IMR-90 (cell line): Measurements from ENCODE around the gene MRPL19. TPM values are rescaled to one million over a fixed set of nuclear protein-coding genes. Genes with fewer than 3 reads are reported as not detected.
A peak's percentile ranks its signal among the peaks of the same experiment; 100 is the strongest.

Source experiments
- ATAC-seq: fragments of 200-7000 bp; cut with Tn5 transposase; 2 replicates; pipeline ENCODE4 v1.9.1; 2020; ENCODE audit warnings: low read depth, mild to moderate bottlenecking, moderate library complexity
- BruUV-seq: library from RNA; stranded (reverse); fragments of 400-500 nt; replicated peaks from 2 replicates; lab custom pipeline; 2021; lab: Mats Ljungman, UMichigan
- CTCF ChIA-PET: fragments of 300-600 bp; formaldehyde crosslinking; extraction: SDS; loops from one replicate; lab custom pipeline; 2021; ENCODE audit warnings: antibody characterized with exemption; lab: Yijun Ruan, JAX
- POLR2A ChIA-PET: fragments of 300-600 bp; sonication (Branson Sonifier 250); formaldehyde crosslinking; loops from one replicate; lab custom pipeline; 2022; ENCODE audit warnings: antibody characterized with exemption; ENCODE audit not compliant: unreplicated experiment; lab: Charles Lee
- DNase-seq: peaks from one replicate; pipeline ENCODE4 v3.0.0; 2013
- H2AFZ ChIP-seq: replicated peaks from 2 replicates; pipeline ENCODE3; 2013; ENCODE audit warnings: low read length, mild to moderate bottlenecking; ENCODE audit not compliant: poor library complexity
- H2AK5ac ChIP-seq: 2 replicates; pipeline ENCODE4 v1.6.1; 2013; ENCODE audit warnings: low read depth, low read length, inconsistent platforms
- H2AK9ac ChIP-seq: replicated peaks from 2 replicates; pipeline ENCODE3; 2013; ENCODE audit warnings: mild to moderate bottlenecking, low read depth, low read length, moderate library complexity; ENCODE audit not compliant: poor library complexity
- H2BK120ac ChIP-seq: 2 replicates; pipeline ENCODE4 v1.6.1; 2013; ENCODE audit warnings: low read depth, low read length, inconsistent platforms
- H2BK15ac ChIP-seq: 3 replicates; pipeline ENCODE4 v1.6.1; 2013; ENCODE audit warnings: low read depth, low read length, inconsistent platforms
- H2BK20ac ChIP-seq: 2 replicates; pipeline ENCODE4 v1.6.1; 2013; ENCODE audit warnings: low read depth, mild to moderate bottlenecking, inconsistent platforms, low read length, moderate library complexity
- H2BK5ac ChIP-seq: 2 replicates; pipeline ENCODE4 v1.6.1; 2013; ENCODE audit warnings: mild to moderate bottlenecking, low read depth, low read length, inconsistent platforms; ENCODE audit not compliant: poor library complexity, severe bottlenecking
- H3K14ac ChIP-seq: replicated peaks from 2 replicates; pipeline ENCODE4 v1.6.1; 2013; ENCODE audit warnings: low read depth, low read length, inconsistent platforms
- H3K18ac ChIP-seq: 2 replicates; pipeline ENCODE4 v1.6.1; 2013; ENCODE audit warnings: low read depth, low read length, control low read depth
- H3K23ac ChIP-seq: 2 replicates; pipeline ENCODE4 v1.6.1; 2013; ENCODE audit warnings: low read depth, low read length, inconsistent platforms
- H3K27ac ChIP-seq: 2 replicates; pipeline ENCODE4 v1.5.1; 2013; ENCODE audit warnings: mild to moderate bottlenecking, control low read depth, low read length; ENCODE audit not compliant: insufficient read depth
- H3K27me3 ChIP-seq: 2 replicates; pipeline ENCODE4 v1.6.1; 2013; ENCODE audit warnings: low read length; ENCODE audit not compliant: control insufficient read depth, insufficient read depth
- H3K36me3 ChIP-seq: 2 replicates; pipeline ENCODE4 v1.6.1; 2013; ENCODE audit warnings: low read length, mixed read lengths; ENCODE audit not compliant: control insufficient read depth, insufficient read depth
- H3K4ac ChIP-seq: 2 replicates; pipeline ENCODE4 v1.6.1; 2013; ENCODE audit warnings: low read depth, low read length, inconsistent platforms
- H3K4me1 ChIP-seq: 2 replicates; pipeline ENCODE4 v1.6.1; 2013; ENCODE audit warnings: low read length, mixed read lengths; ENCODE audit not compliant: control insufficient read depth, insufficient read depth
- H3K4me2 ChIP-seq: 2 replicates; pipeline ENCODE4 v1.6.1; 2013; ENCODE audit warnings: low read depth, mild to moderate bottlenecking, control low read depth, low read length, moderate library complexity
- H3K4me3 ChIP-seq: 2 replicates; pipeline ENCODE4 v1.5.1; 2013; ENCODE audit warnings: low read depth, mild to moderate bottlenecking, control low read depth, low read length, moderate library complexity; ENCODE audit not compliant: insufficient read depth
- H3K56ac ChIP-seq: 2 replicates; pipeline ENCODE4 v1.6.1; 2013; ENCODE audit warnings: low read length, inconsistent platforms; ENCODE audit not compliant: insufficient read depth; ENCODE audit errors: extremely low read depth
- H3K79me1 ChIP-seq, 2 experiments: 2 replicates each; pipeline ENCODE4 v1.6.1; 2013; ENCODE audit warnings: low read length in 2 of 2, inconsistent platforms in 1 of 2, low read depth in 1 of 2
- H3K9ac ChIP-seq: 2 replicates; pipeline ENCODE4 v1.6.1; 2013; ENCODE audit warnings: low read depth, low read length, control low read depth
- H3K9me1 ChIP-seq: 2 replicates; pipeline ENCODE4 v1.6.1; 2013; ENCODE audit warnings: low read length, inconsistent platforms; ENCODE audit not compliant: insufficient read depth
- H3K9me3 ChIP-seq: 2 replicates; pipeline ENCODE4 v1.6.1; 2013; ENCODE audit warnings: low read length; ENCODE audit not compliant: control insufficient read depth, insufficient read depth
- H4K20me1 ChIP-seq: 2 replicates; pipeline ENCODE4 v1.6.1; 2013; ENCODE audit warnings: low read length, inconsistent platforms; ENCODE audit not compliant: insufficient read depth
- H4K5ac ChIP-seq: 2 replicates; pipeline ENCODE4 v1.6.1; 2013; ENCODE audit warnings: mild to moderate bottlenecking, low read depth, low read length, control low read depth
- H4K8ac ChIP-seq, 2 experiments: 2 replicates each; pipeline ENCODE4 v1.6.1; 2013; ENCODE audit warnings: low read depth in 2 of 2, low read length in 2 of 2, control low read depth in 1 of 2, inconsistent platforms in 1 of 2
- H4K91ac ChIP-seq: 2 replicates; pipeline ENCODE4 v1.6.1; 2013; ENCODE audit warnings: low read depth, low read length, inconsistent platforms; ENCODE audit not compliant: insufficient read depth
- CEBPB ChIP-seq: IDR thresholded peaks from 2 replicates; pipeline ENCODE4 v1.6.1; 2012; ENCODE audit warnings: low read depth, low read length, improper control_type of control experiment
- USF2 ChIP-seq: fragments of 150-350 bp; IDR thresholded peaks from 2 replicates; pipeline ENCODE4 v1.6.1; 2017; ENCODE audit warnings: mild to moderate bottlenecking, antibody characterized with exemption, low read length, low read depth
- WGBS, 2 experiments: methylation state at CpG; one replicate each; pipeline versions ENCODE4 v1.1.5 to v1.1.7; 2013; ENCODE audit warnings: missing lambda C conversion rate in 2 of 2; ENCODE audit not compliant: insufficient read length in 1 of 2; ENCODE audit errors: extremely low coverage in 2 of 2; 5-methylcytosine and 5-hydroxymethylcytosine counted together
- dilution Hi-C: fragments of 300-500 bp; cut with HindIII; formaldehyde crosslinking; loops from one replicate; pipeline ENCODE4 v1.14.3; 2018; ENCODE audit warnings: low sequenced_read_pairs; ENCODE audit not compliant: unreplicated experiment
- in situ Hi-C: fragments of 300-500 bp; cut with MboI; formaldehyde crosslinking; loops from 3 replicates; pipeline ENCODE4 v1.14.3; 2019; ENCODE audit warnings: low sequenced_read_pairs, inconsistent platforms, mixed read lengths
- intact Hi-C: fragments of 100-400 bp; cut with micrococcal nuclease; formaldehyde crosslinking; loops from 2 replicates; pipeline ENCODE4 v1.10.0; 2022
- polyA plus RNA-seq, 3 experiments: library from polyadenylated mRNA; depleted of rRNA; stranded (reverse); fragments of >200 nt; gene quantifications; 2 replicates each; pipeline ENCODE4 v1.2.3, GENCODE V29; 2012; ENCODE audit warnings: low replicate concordance in 1 of 3
- total RNA-seq: library from RNA; depleted of rRNA; stranded (reverse); fragments of >200 nt; gene quantifications from 2 replicates; pipeline ENCODE4 v1.2.3, GENCODE V29; 2012

Gene MRPL19
- total and polyA plus RNA-seq, 2 of the 4 experiments (the other 2 are of a cell fraction) = 24.8 to 28.5 TPM

- Histone ChIP-seq H3K27me3 (no peaks in the 10 kb centered on the region), H2BK15ac (peak overlapping the region; percentile 24; the same call in 2 of the 3 replicates), H3K9me1 (peaks cover 29% of the 10 kb centered on the region), H4K20me1 (no peaks in the 10 kb centered on the region), H3K36me3 (no peaks in the 10 kb centered on the region), H3K27ac (no peak overlapping the region), H4K5ac (0 out of 2 replicates have a peak overlapping the region, but pooled peaks have one; percentile 33), H3K79me1 (peaks cover 0 to 24% of the 10 kb centered on the region in 2 experiments; a peak in 2 of 4 replicates), H3K14ac (no peak overlapping the region), H4K91ac (no peak overlapping the region), H3K4me3 (no peak overlapping the region), H3K56ac (no peak overlapping the region), H2AFZ (no peak overlapping the region), H2BK20ac (0 out of 2 replicates have a peak overlapping the region, but pooled peaks have one; percentile 43), H3K23ac (no peak overlapping the region), H2AK5ac (peak overlapping the region; percentile 55; the same call in 1 of the 2 replicates), H2AK9ac (peak overlapping the region; percentile 58), H2BK120ac (peak overlapping the region; percentile 44; the same call in 1 of the 2 replicates), H3K4ac (0 out of 2 replicates have a peak overlapping the region, but pooled peaks have one; percentile 33), H2BK5ac (peak overlapping the region; percentile 75), H3K9me3 (no peaks in the 10 kb centered on the region), H4K8ac (peak overlapping the region in 1 of 2 experiments; percentile 48; a peak in 1 of 4 replicates), H3K4me2 (no peak overlapping the region), H3K18ac (no peak overlapping the region), H3K9ac (no peak overlapping the region), H3K4me1 (peaks cover 27% of the 10 kb centered on the region)
- BruUV-seq = no TSS peak
- ATAC-seq (no peak), DNase-seq (no peak)
- ChIA-PET POLR2A (no interaction called here), CTCF (interaction anchor here (0.6 to 1.2 kb wide), 3 partner anchors 29 to 262 kb away, joined by 3 read pairs; no protein-coding TSS in a partner anchor)
- WGBS, 2 experiments = no CpG with 5 or more reads among the region's 1 CpG
- no peak for TF ChIP-seq USF2
- TF ChIP-seq CEBPB = peak; percentile 43; the same call in 1 of the 2 replicates
- in situ Hi-C loops = loop anchor here (25.0 kb wide), 3 partner anchors 391 to 916 kb away; no protein-coding TSS in a partner anchor
- dilution Hi-C loops = no loop called here
- intact Hi-C loops = no loop called here
These were observed 43.1 kb upstream of the MRPL19 start for GRCh38 chr2:75603477-75603876.
